GM15510 (cell line): ENCODE results near the gene TPCN2.

ENCODE experiments used
- POLR2A ChIP-seq: IDR thresholded peaks from 3 replicates; pipeline ENCODE4 v1.6.1; 2011; ENCODE audit warnings: borderline replicate concordance; ENCODE audit not compliant: insufficient read length; ENCODE audit errors: extremely low read depth

Gene TPCN2

DNA sequence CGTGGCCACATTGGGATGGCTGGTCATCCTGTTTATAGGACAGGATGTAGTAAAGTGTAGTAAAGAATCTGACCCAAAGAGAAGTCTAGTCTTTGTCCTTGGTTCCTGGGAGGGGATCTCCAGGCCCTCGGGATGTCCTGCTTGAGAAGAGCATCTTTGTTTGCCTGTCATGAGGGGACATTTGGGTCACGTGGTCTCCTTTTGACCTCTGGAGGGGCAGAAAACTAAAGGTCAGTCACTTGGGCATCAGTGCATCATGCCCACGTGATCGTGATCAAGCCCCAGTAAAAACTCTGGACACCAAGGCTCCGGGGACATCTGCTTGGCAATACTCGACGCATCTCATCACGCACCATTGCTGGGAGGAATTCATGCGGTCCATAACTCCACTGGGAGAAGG lies 116.1 kb downstream of the TPCN2 start:
- TF ChIP-seq POLR2A: no peak

DNA sequence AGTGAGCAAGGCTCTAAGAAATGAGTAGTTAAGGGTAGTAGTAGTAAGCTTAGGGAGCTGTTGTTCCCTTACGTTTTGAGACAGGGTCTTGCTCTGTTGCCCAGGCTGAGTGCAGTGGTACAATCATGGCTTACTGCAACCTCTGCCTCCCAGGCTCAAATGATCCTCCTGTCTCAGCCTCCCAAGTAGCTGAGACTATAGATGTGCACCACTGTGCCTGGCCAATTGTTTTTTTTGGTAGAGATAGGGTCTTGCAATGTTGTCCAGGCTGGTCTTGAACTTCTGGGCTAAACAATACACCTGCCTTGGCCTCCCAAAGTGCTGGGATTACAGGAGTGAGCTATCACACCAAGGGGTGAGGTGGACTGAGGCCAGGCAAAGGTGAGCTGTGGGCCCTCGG lies 117.0 kb downstream of the TPCN2 start:
- TF ChIP-seq POLR2A: no peak

DNA sequence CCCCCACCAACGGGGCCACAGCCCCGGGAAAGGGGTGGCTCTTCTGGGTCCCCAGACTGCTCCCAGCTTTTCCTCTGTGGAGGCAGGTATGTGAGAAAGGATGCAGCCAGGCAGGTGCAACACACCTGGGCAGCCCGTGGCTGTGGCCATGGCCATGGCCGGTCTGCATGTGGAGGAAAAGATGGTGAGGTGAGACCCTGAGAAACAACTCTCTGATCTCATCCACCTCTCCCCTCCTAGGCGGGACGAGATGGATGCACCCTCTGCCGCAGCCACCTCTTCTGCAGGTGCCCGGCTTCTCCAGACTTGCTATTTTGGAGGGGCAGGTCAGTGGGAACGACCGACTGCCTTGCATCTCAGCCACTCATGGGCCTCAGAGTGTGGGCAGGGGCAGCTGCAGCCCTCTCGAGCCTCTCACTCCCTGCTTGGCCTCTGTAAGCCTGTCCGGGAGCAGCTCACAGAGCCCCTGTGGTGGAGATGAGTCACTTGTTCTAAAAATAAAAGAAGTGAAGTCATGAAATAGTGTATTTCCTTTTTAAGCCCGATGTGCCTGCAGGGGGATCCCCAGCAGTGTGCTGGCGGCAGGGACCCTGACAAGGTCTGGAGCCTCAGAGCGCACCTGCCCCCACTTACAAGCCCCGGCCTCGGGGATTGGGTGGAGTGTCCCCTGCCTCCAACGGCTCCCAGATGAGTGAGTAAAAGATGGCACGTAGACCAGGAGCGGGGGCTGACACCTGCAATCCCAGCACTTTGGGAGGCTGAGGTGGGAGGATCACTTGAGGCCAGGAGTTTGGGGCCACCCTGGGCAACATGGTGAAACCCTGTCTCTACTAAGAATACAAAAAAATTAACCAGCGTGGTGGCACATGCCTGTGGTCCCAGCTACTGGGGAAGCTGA lies 117.7 kb downstream of the TPCN2 start:
- no peak for TF ChIP-seq POLR2A

DNA sequence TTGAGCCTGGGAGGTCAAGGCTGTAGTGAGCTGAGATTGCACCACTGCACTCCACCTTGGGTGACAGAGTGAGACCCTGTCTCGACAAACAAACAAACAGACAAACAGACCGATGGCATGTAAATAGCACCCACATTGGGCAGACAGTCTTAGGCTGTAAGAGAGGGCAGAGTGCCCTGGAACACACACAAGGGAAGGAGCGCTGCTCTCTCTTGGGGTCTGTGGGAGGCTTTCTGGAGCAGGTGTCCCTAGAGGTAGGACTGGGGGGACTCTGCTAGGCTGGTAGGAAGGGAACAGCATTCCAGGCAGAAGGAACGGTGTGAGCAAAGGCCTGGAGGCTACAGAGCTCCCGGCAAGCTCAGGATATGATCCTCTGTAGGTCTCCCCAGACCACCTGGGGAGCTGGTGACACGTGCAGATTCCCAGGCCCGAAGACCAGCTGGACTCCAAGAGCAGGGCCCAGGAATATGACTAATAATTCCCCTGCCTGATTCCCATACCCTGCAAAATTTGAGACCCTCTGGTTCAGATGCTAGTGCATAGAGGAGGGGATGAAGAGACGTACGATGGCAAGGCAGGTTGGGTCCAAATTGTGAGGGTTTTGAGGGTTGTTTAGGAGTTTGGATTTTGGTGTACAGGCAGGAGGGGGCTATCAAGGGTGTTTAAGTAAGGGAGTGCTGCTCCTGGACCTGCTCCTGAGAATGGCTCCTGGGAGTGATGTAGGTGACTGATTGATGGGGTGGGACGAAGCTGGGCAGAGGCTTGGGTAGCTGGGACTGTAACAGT lies 118.6 kb downstream of the TPCN2 start:
- no peak for TF ChIP-seq POLR2A

DNA sequence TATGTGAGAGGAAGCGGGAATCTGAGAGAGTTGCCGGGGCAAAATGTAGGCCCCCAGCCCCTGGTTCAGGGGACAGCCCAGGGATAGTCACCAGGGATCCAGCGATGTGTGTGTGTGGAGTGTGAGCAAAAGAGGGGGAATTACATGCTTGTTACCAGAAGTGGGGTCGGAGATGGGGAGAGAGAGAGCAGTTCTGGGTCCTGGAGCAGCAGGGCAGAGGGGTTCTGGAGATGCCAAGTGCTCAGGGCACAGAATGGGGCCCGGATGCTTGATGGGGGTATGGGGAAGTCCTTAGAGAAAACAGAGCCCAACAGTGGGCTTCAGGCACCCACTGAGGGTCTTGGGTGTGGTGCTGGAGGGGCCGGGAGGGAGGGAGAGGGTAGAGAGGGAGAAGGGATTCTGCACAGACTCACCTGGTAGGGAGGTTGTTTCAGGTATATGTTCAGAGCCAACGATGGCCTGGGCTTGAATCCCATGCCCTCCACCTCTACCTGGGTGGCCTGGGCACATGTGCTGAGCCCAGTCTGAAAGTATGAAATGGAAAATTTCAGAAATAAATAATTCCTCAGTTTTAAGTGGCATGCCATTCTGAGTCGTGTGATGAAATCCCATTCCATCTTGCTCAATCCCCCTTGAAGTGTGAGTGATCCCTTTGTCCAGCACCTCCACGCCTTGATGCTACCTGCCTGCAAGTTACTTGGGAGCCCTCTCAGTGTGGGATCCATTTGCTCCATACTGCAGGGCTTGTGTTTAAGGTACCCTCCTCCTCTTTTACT lies 119.4 kb downstream of the TPCN2 start:
- TF ChIP-seq POLR2A: no peak

DNA sequence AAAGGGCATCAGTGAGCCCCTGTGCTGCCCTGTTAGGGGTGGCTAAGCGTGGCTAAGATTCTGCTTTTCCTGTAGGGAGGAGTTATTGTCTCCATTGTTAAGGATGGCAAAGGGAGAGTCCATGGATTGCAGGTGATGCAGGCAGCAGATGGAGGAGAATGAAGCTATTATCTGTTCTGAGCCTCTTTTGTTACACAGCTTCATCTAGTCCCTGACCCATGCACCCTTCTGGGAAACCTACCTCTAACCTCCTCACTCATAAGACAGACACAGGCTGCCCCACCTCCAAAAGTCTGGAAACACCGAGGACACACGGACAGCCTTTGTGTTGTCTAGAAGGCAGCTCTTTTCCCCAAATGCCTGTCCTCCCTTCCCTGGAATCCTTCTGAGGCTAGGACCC lies 120.7 kb downstream of the TPCN2 start:
- TF ChIP-seq POLR2A: no peak

DNA sequence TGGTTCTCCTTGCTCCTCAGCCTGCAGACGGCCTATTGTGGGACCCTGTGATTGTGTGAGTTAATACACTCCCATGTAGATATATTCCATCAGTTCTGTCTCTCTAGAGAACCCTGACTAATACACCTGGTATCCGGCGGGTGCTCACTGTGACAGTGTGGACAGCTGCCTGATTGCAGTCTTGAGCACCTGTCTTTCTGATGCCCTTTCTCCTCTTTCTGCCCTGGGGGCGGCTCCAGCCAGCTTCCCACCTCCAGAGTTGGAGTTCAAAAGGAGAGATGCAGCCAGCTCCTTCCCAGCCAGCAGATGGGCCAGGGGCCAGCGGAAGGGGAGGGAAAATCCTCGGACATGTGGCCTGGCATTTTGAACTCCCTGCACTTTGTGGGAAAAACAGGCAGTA lies 122.0 kb downstream of the TPCN2 start:
- no peak for TF ChIP-seq POLR2A

DNA sequence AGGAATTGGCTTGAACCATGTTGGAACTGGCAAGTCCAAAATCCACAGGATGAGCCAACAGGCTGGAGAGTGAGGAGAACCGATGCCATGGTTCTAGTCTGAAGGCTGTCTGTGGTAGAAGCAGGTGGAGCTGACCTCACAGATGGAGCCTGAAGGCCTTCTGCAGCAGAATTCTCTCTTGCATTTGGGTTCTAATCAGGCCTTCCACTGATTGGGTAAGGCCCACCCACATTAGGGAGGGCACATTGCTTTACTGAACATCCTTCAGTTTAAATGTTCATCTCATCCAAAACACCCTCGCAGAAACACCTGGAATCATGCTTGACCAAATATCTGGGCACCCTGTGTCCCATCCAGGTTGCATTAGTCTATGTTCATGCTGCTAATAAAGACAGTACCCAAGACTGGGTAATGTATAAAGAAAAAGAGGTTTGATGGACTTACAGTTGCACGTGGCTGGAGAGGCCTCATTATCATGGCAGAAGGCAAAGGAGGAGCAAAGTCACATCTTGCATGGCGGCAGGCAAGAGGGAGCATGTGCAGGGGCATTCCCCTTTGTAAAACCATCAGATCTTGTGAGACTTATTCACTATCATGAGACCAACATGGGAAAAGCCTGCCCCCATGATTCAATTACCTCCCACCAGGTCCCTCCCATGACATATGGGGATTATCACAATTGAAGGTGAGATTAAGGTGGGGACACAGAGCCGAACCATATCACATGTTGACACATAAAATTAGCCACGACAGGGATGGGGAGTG lies 122.9 kb downstream of the TPCN2 start:
- no peak for TF ChIP-seq POLR2A

DNA sequence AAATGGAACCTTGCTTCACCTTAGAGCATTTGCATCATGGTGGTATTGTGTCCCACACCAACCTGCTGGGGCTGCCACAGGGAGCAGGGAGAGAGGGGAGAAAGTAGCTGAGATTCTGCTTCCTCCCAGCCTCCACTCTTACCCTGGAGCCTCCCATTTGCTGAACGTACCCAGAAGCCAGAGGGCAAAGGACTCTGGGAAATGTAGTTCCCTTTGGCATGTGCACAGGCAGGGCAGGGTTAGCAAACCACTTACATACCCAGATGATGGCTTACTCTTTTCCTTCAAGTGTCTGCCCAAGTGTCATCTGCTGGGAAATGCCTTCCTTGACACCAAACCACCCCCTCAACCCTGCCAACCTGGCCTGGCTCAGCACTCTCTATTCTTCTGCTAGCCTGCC lies 123.9 kb downstream of the TPCN2 start:
- no peak for TF ChIP-seq POLR2A

DNA sequence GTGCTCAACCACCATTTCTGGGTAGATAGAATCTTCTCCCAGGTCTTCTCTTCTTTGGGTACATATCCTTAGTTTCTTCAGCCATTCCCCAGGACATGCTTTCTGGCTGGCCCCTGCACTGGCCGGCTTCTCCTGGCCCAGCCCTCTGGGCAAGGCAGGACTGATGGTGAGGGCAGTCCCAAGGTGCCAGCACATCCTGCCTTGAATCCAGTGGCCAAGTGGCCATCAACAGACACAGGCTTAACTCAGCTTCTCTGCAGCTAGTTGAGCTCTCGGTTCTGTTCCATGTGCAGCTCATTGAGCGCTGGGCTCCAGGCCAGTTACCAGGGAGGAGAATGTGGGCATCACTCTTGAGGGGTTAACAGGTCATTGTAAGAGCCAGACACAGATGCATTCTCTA lies 124.6 kb downstream of the TPCN2 start:
- TF ChIP-seq POLR2A: no peak

DNA sequence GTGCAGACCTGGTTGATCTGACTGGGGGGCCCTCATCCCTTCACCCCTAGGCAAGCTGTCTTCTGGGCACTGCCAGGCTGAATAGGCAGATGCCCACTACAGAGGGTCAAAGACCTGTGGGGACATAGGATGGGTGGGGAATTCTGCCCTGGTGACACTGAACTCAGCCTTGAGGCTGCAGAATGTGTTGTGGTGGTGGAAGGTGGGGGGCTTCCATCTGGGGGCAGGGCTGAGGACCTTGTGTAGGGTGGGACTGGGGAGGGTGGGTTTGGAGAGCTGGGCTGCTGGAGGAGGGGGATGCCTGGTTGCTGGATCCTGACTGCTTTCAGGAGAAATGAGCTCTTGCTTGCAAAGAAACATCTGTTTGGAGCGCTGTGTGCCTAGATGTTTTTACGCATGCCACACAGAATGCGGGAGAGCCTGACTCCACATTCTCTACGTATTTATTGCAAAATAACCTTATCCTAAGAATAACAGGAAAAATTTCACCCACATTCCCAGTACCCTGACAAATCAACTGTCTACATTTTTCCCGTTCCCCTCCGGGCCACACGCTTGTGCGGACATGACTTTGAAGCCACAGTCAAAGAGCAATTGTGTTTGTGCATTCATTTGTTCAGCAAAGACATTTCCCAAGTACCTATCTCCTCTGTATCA lies 125.3 kb downstream of the TPCN2 start:
- no peak for TF ChIP-seq POLR2A

DNA sequence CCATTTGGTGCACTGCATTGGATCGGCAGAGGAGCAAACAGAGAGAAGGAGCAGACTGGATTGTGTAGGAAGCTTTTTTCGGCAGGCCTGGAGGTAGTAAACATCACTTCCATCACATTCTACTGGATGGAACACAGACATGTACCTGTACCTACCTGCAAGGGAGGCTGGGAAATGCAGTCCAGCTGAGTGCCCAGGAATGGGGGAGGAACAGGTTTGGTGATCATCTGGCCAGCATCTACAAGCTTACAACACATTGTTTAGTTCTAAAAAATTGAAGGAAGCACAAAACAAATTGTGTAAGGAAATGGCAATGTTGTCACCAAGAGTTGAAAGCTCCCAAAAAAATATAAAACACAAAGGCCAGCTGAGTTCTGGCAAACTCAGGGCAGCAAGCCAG lies 126.1 kb downstream of the TPCN2 start:
- no peak for TF ChIP-seq POLR2A

DNA sequence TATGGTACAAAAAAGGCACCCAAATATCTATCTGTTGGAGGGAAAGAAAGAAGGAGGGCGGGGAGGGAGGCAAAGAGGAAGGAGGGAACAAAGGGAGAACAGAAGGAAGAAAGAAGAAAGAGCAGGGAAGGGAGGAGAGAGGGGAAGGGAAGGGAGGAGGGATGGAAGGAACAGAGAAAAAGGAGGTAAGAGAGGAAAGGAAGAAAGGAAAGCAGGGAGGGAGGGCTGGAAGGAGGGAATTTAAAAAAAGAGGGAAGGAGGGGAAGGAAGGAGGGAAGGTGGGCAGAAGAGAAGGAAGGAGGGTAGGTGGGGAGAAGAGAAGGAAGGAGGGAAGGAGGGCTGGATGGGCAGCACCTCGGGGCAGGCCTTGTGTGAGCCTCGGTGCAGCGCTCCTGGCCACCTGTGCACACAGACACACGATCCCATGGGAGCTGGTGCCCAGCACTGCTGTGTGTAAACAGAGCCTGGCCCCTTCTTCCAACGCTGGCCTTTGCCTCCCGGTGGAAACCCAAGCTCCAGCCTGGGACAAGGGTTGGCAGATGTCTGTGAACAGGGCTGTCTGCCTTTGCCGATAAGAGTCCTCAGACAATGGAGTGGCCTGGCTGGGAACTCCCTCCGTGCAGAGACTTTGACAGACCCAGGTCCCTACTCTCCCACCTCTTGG lies 130.2 kb downstream of the TPCN2 start:
- TF ChIP-seq POLR2A: no peak
